Adrenal gland (tissue), 5 donors: ENCODE results near the gene DDX31.

Experiments
- CTCF ChIP-seq, 6 experiments: fragments of 450-650 bp in 4 of 6; fragments of 200-600 bp in 2 of 6; sonication (generic) in 1 of 6; IDR thresholded peaks; 1 replicate in 5 of 6; 2 replicates in 1 of 6; pipeline versions ENCODE4 v1.5.1 to v1.8.0; 2016 to 2021; ENCODE audit warnings: antibody characterized with exemption in 6 of 6, mild to moderate bottlenecking in 2 of 6, moderate library complexity in 1 of 6
- POLR2A ChIP-seq, 2 donors: fragments of 450-650 bp; IDR thresholded peaks; one replicate each; pipeline ENCODE4 v1.6.1; 2017; ENCODE audit warnings: antibody characterized with exemption in 2 of 2, mild to moderate bottlenecking in 2 of 2, moderate library complexity in 1 of 2
- donor health status: DM: no; HTN: no; CAD: no.

- TF ChIP-seq POLR2A (IDR thresholded peaks at IDR 0.05) (no peak), CTCF (IDR thresholded peaks at IDR 0.05) (no peak)
These were observed 90.4 kb downstream of the DDX31 start for GRCh38 chr9:132579427-132579798.
